ENCODE data around the gene TNNT1. TPM values are rescaled to one million over a fixed set of nuclear protein-coding genes. Genes with fewer than 3 reads are reported as not detected.

TNNT1 gene
- total and polyA plus RNA-seq, 2 donors (not counting 3 experiments of a cell fraction or from before 2014, with no cell fraction given): 0.22 to 0.51 TPM

GRCh38 chr19:55133639-55134444, 15.2 kb downstream of the TNNT1 start:
- Histone ChIP-seq H4K20me1 (replicated peaks; ENCODE audit: control insufficient read depth, extremely low read depth, insufficient read depth, low read length) (no peaks in the 10 kb centered on the region), H3K9ac (replicated peaks; ENCODE audit: extremely low read depth, insufficient read depth, low read length) (no peak overlapping the region), H3K9me3 (replicated peaks; ENCODE audit: control insufficient read depth, insufficient read depth, low read length) (no peaks in the 10 kb centered on the region), H3K36me3 (ENCODE audit: control insufficient read depth in 2 of 2, extremely low read depth in 1 of 2, insufficient read depth in 2 of 2, low read length in 2 of 2) (no peaks in the 10 kb centered on the region), H2AFZ (ENCODE audit: low read depth, low read length) (no peak overlapping the region), H3K4me2 (ENCODE audit: insufficient read depth, low read length) (no peak overlapping the region), H3K79me2 (ENCODE audit: control insufficient read depth, insufficient read depth, low read length) (no peaks in the 10 kb centered on the region), H3K27me3 (ENCODE audit: control insufficient read depth in 2 of 2, insufficient read depth in 2 of 2, low read length in 2 of 2) (peaks cover 0 to 4% of the 10 kb centered on the region in 2 experiments), H3K27ac (ENCODE audit: insufficient read depth, low read depth, low read length) (no peak overlapping the region), H3K4me3 (replicated peaks in 1 of 3; ENCODE audit: insufficient read depth in 1 of 3, low read depth in 1 of 3, low read length in 3 of 3) (no peak overlapping the region), H3K9me1 (replicated peaks; ENCODE audit: control insufficient read depth, extremely low read depth, insufficient read depth, low read length) (no peaks in the 10 kb centered on the region), H3K4me1 (ENCODE audit: control insufficient read depth, extremely low read depth, insufficient read depth, low read length) (no peaks in the 10 kb centered on the region)
- BruUV-seq (replicated peaks): no TSS peak
- ChIA-PET POLR2A (no interaction called here), CTCF (interaction anchor here (0.6 to 2.9 kb wide), 12 partner anchors 7 to 652 kb away, joined by 3 to 51 read pairs (median 5); partner anchors contain the start of genes PPP1R12C and RDH13)
- no peak for DNase-seq (ENCODE audit: low read depth, low spot score)
- intact Hi-C loops (cut with micrococcal nuclease) (loop anchor here (10.0 kb wide), 1 partner anchor 459 kb away; no protein-coding TSS in a partner anchor), dilution Hi-C loops (cut with MboI; ENCODE audit: extremely low pct_ligation_motif_present, low sequenced_read_pairs) (no loop called here)
- FAIRE-seq: no peak
- TF ChIP-seq, protein P1, sequence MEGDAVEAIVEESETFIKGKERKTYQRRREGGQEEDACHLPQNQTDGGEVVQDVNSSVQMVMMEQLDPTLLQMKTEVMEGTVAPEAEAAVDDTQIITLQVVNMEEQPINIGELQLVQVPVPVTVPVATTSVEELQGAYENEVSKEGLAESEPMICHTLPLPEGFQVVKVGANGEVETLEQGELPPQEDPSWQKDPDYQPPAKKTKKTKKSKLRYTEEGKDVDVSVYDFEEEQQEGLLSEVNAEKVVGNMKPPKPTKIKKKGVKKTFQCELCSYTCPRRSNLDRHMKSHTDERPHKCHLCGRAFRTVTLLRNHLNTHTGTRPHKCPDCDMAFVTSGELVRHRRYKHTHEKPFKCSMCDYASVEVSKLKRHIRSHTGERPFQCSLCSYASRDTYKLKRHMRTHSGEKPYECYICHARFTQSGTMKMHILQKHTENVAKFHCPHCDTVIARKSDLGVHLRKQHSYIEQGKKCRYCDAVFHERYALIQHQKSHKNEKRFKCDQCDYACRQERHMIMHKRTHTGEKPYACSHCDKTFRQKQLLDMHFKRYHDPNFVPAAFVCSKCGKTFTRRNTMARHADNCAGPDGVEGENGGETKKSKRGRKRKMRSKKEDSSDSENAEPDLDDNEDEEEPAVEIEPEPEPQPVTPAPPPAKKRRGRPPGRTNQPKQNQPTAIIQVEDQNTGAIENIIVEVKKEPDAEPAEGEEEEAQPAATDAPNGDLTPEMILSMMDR (IDR thresholded peaks at IDR 0.05; ENCODE audit: extremely low read depth in 1 of 2, insufficient read depth in 1 of 2, low read depth in 1 of 2, low read length in 2 of 2): no peak

- H3K36me3 ChIP-seq (ENCODE audit: control insufficient read depth in 2 of 2, extremely low read depth in 1 of 2, insufficient read depth in 2 of 2, low read length in 2 of 2): no peaks in the 10 kb centered on the region
- no peak overlapping the region for H3K4me3 ChIP-seq (replicated peaks in 1 of 3; ENCODE audit: insufficient read depth in 1 of 3, low read depth in 1 of 3, low read length in 3 of 3)
- H3K9ac ChIP-seq (replicated peaks; ENCODE audit: extremely low read depth, insufficient read depth, low read length): no peak overlapping the region
- H3K27me3 ChIP-seq (ENCODE audit: control insufficient read depth in 2 of 2, insufficient read depth in 2 of 2, low read length in 2 of 2): peaks cover 0 to 4% of the 10 kb centered on the region in 2 experiments
- DNase-seq (ENCODE audit: low read depth, low spot score) (no peak), FAIRE-seq (no peak)
- intact Hi-C loops (cut with micrococcal nuclease): loop anchor here (1.0 to 10.0 kb wide), 3 partner anchors 44 to 651 kb away; no protein-coding TSS in a partner anchor
- H3K9me3 ChIP-seq (replicated peaks; ENCODE audit: control insufficient read depth, insufficient read depth, low read length): no peaks in the 10 kb centered on the region
- H2AFZ ChIP-seq (ENCODE audit: low read depth, low read length): no peak overlapping the region
- no peak overlapping the region for H3K4me2 ChIP-seq (ENCODE audit: insufficient read depth, low read length)
- no TSS peak for BruUV-seq (replicated peaks)
- H3K79me2 ChIP-seq (ENCODE audit: control insufficient read depth, insufficient read depth, low read length): no peaks in the 10 kb centered on the region
- ChIA-PET POLR2A (no interaction called here), CTCF (interaction anchor here (0.7 to 2.9 kb wide), 13 partner anchors 9 to 655 kb away, joined by 3 to 51 read pairs (median 5); partner anchors contain the start of genes PPP1R12C and RDH13)
- no peak overlapping the region for H3K27ac ChIP-seq (ENCODE audit: insufficient read depth, low read depth, low read length)
- dilution Hi-C loops (cut with MboI; ENCODE audit: extremely low pct_ligation_motif_present, low sequenced_read_pairs): no loop called here
- no peak for TF ChIP-seq GATA2 (IDR thresholded peaks at IDR 0.05; ENCODE audit: insufficient read depth, insufficient read length, low read depth, low read length)
- no peak for TF ChIP-seq MYC (IDR thresholded peaks at IDR 0.05; ENCODE audit: low read depth, low read length)
- TF ChIP-seq, protein P1 (IDR thresholded peaks at IDR 0.05; ENCODE audit: extremely low read depth in 1 of 2, insufficient read depth in 1 of 2, low read depth in 1 of 2, low read length in 2 of 2): peak; percentile 15 to 23
- H3K9me1 ChIP-seq (replicated peaks; ENCODE audit: control insufficient read depth, extremely low read depth, insufficient read depth, low read length): no peaks in the 10 kb centered on the region
- H3K4me1 ChIP-seq (ENCODE audit: control insufficient read depth, extremely low read depth, insufficient read depth, low read length): no peaks in the 10 kb centered on the region
- H4K20me1 ChIP-seq (replicated peaks; ENCODE audit: control insufficient read depth, extremely low read depth, insufficient read depth, low read length): no peaks in the 10 kb centered on the region
Measured at GRCh38 chr19:55132453-55133129, 16.4 kb downstream of the TNNT1 start.
